ENCODE results near the gene MAP2K3. TPM values are rescaled to one million over a fixed set of nuclear protein-coding genes. Genes with fewer than 3 reads are reported as not detected.

The MAP2K3 gene
- total and polyA plus RNA-seq, 4 donors: 36.4 to 111 (median 76.7) TPM

- no peaks in the 10 kb centered on the region for H3K27me3 ChIP-seq (ENCODE audit: control insufficient read depth in 3 of 3, insufficient read depth in 3 of 3, low read length in 2 of 3)
- H3K4me1 ChIP-seq (ENCODE audit: control insufficient read depth in 5 of 5, insufficient read depth in 5 of 5, low read length in 5 of 5): peaks cover 0 to 5% (median 0%) of the 10 kb centered on the region in 5 donors
- H3K9ac ChIP-seq (ENCODE audit: insufficient read depth in 1 of 2, low read length in 2 of 2): no peak overlapping the region
- no peak overlapping the region for H3K4me3 ChIP-seq
- no peak for ATAC-seq (ENCODE audit: insufficient read depth, low FRiP score)
- 74 to 79% methylated on average over 22 of the region's 22 CpGs for WGBS, 2 donors
- H3K27ac ChIP-seq (ENCODE audit: low read depth in 1 of 2, low read length in 1 of 2): no peak overlapping the region
- peaks cover 0 to 43% (median 14%) of the 10 kb centered on the region in 4 donors for H3K36me3 ChIP-seq (ENCODE audit: control insufficient read depth in 4 of 4, insufficient read depth in 4 of 4, low read length in 4 of 4)
- no peak for DNase-seq
- no peaks in the 10 kb centered on the region for H3K9me3 ChIP-seq (ENCODE audit: control insufficient read depth in 4 of 4, insufficient read depth in 3 of 4, low read length in 3 of 4)
- no peak for TF ChIP-seq CTCF (IDR thresholded peaks at IDR 0.05; ENCODE audit: control extremely low read depth, extremely low read depth)
Observed at GRCh38 chr17:21298056-21298982, 13.8 kb downstream of the MAP2K3 start.

GRCh38 chr17:21298983-21299519 lies 14.5 kb downstream of the MAP2K3 start:
- ATAC-seq (ENCODE audit: insufficient read depth, low FRiP score) (no peak), DNase-seq (no peak)
- Histone ChIP-seq H3K9me3 (ENCODE audit: control insufficient read depth in 4 of 4, insufficient read depth in 3 of 4, low read length in 3 of 4) (no peaks in the 10 kb centered on the region), H3K4me3 (no peak overlapping the region), H3K27ac (ENCODE audit: low read depth in 1 of 2, low read length in 1 of 2) (no peak overlapping the region), H3K36me3 (ENCODE audit: control insufficient read depth in 4 of 4, insufficient read depth in 4 of 4, low read length in 4 of 4) (peaks cover 0 to 48% (median 14%) of the 10 kb centered on the region in 4 donors), H3K9ac (ENCODE audit: insufficient read depth in 1 of 2, low read length in 2 of 2) (no peak overlapping the region), H3K4me1 (ENCODE audit: control insufficient read depth in 5 of 5, insufficient read depth in 5 of 5, low read length in 5 of 5) (peaks cover 0 to 5% (median 0%) of the 10 kb centered on the region in 5 donors), H3K27me3 (ENCODE audit: control insufficient read depth in 3 of 3, insufficient read depth in 3 of 3, low read length in 2 of 3) (no peaks in the 10 kb centered on the region)
- no peak for TF ChIP-seq CTCF (IDR thresholded peaks at IDR 0.05; ENCODE audit: control extremely low read depth, extremely low read depth)
- 61 to 62% methylated on average over 13 of the region's 13 CpGs for WGBS, 2 donors

- no peaks in the 10 kb centered on the region for H3K27me3 ChIP-seq (ENCODE audit: control insufficient read depth in 3 of 3, insufficient read depth in 3 of 3, low read length in 2 of 3)
- no peaks in the 10 kb centered on the region for H3K9me3 ChIP-seq (ENCODE audit: control insufficient read depth in 4 of 4, insufficient read depth in 3 of 4, low read length in 3 of 4)
- no peak overlapping the region for H3K27ac ChIP-seq (ENCODE audit: low read depth in 1 of 2, low read length in 1 of 2)
- TF ChIP-seq CTCF (IDR thresholded peaks at IDR 0.05; ENCODE audit: control extremely low read depth, extremely low read depth): no peak
- peaks cover 0 to 55% (median 14%) of the 10 kb centered on the region in 4 donors for H3K36me3 ChIP-seq (ENCODE audit: control insufficient read depth in 4 of 4, insufficient read depth in 4 of 4, low read length in 4 of 4)
- H3K9ac ChIP-seq (ENCODE audit: insufficient read depth in 1 of 2, low read length in 2 of 2): no peak overlapping the region
- WGBS, 2 donors: 63 to 64% methylated on average over 7 of the region's 7 CpGs
- no peak for ATAC-seq (ENCODE audit: insufficient read depth, low FRiP score)
- no peak overlapping the region for H3K4me3 ChIP-seq
- no peak for DNase-seq
- peaks cover 0 to 5% (median 0%) of the 10 kb centered on the region in 5 donors for H3K4me1 ChIP-seq (ENCODE audit: control insufficient read depth in 5 of 5, insufficient read depth in 5 of 5, low read length in 5 of 5)
Observed at GRCh38 chr17:21299981-21300600, 15.6 kb downstream of the MAP2K3 start.
